Pulmonary artery endothelial cell (primary cell): Measurements from ENCODE around the gene KLF13. TPM values are rescaled to one million over a fixed set of nuclear protein-coding genes. Genes with fewer than 3 reads are reported as not detected.

Experiments
- DNase-seq: peaks from one replicate; pipeline ENCODE4 v3.0.0-alpha.2; 2011; ENCODE audit warnings: low read depth, low spot score
- total RNA-seq: library from RNA; depleted of rRNA; stranded (reverse); fragments of >200 nt; gene quantifications from 2 replicates; pipeline ENCODE4 v1.2.3, GENCODE V29; 2014

KLF13 gene
- total RNA-seq, 1 donor from 2014 or later = 35.5 TPM

DNA sequence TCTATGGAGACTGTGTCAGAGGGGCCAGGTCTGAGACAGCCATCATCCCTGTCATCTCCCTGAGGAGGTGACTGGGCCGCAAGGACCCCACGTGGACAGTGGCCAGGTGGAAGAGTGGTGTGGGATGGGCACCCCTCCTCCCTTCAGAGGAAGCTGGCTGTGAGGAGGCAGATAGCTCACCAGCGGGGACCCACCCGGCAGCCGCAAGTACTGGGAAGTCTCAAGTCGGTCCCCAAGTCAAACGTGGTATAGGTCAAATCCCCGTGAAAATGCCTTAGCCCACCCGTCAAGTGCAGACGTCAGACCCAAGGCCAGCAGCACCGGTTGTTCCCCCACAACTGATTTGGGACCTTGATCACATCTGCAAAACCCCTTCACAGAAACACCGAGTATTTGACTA is 12.3 kb upstream of the KLF13 start:
- no peak for DNase-seq

DNA sequence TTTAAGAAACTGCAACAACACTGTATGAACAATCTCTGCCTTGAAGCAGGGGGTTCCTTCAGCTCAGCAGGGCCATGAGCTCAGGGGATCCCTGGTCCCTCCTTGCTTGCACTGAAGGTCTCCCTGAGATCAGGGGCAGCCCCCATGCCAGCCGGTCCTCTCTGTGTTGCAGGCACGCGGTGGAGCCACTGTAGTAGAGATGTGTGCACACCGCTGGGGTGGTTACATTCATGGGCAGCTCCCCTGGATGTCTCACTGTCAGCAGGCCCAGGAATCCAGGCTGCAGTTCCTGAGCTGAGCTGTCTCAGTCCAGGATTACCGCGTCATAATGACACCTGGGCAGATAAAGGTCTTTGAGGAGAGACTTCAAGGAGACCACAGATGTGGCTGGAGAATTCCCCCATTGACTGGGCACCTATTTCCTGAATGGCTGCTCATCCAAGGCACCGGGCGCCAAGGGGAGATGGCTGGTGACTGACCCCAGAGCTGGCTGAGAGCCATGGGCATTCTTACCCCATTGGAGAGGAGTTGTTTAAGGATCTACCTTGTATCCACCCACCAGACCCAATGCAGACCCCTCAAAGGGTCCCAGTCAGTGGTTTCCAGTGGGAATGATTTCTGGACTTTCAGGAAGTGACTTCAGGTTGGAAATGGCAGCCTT is 10.4 kb upstream of the KLF13 start:
- no peak for DNase-seq

DNA sequence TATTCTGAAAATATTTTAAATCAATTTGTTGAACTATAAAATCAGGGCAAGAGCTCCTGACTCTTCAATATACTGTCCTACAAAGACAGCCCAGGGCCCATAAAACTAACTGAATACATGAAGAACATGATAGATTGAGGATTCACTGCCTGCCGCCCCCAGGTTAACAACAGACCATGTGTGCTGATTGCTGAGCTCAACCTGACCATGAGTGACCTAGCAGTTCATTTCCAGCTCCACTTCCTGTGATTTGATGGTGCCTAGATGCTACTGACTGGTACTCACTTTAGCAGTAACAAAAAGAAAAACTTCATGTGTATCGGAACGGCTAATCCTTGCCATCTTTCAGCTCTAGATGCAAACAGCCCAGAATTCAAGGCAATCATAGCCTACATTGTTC is 9.6 kb upstream of the KLF13 start:
- DNase-seq = no peak

DNA sequence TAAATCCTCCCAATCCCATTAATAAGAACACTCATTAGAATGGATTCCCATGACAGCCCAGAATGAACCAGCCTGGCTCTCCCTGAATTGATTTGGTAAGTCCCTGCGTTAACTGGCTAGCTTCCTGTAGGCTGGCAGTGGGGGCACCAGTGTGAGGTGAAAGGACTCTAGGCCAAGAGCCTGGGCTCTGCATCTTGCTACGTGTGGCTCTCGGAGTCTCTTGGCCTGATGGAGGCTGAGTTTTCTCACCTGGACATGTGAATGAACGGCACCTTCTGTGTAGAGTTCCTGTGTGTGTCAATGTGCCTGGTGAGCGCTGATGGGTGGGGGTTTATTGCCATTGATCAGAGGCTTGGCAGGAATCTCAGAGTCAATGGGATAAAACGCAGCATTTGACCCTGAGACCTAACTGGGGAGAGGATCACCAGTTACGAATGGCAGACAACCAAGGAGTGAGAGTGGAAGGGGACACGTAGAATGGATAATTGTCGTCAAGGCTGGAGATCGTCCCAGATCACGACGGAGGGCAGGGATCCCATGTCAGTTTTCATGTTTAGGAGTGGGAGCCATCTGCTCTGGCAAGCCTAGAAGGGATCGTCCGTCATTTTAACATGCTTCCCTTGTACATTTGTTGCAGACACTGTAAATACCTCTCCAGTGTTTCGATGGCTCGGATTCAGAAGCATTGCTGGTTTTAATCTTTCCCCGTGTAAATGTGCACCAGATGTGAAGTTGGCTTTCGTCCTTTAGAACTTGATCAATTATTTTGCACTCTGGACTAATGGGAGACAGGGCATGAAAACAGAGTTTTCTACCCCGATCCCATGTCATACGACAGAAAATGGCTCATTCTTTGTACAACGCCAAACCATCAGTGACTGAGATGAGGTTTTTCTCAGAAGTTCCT is 9.0 kb upstream of the KLF13 start:
- DNase-seq = no peak

DNA sequence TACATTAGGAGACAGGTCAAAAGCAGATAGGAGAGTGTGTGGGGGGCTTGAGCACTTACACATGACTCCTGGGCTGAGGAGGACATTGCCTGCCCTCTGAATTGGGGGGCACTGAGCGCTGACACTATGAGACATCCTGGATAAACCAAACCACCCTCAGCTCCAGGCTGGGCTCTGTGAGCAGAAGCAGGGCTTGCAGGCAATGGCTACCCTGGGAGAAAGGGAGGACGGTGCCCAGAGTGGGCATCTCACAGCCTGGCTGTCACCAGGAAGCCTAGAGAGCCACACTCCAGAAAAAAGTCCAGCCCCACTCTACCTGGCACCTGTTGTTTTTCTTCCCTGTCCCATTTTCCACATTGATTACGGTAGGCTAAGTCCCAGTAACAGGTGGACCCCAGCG is 8.2 kb upstream of the KLF13 start:
- no peak for DNase-seq

DNA sequence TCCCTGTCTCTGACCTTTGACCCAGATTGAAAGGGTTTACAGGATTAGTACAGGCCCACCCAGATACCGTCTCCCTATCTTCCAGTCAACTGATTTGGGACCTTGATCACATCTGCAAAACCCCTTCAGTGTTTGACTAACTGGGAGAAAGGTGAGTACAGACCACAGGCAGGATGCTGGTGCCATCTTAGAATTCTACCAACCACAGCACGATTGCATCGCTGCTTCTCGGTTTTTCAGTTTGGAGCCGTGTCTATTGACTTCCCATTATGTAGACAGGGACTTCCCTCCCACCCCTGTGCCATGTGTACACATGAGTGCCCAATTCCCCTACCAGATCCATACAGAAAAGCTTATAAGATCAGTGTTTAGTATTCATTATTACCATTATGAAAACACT is 6.6 kb upstream of the KLF13 start:
- DNase-seq = no peak

DNA sequence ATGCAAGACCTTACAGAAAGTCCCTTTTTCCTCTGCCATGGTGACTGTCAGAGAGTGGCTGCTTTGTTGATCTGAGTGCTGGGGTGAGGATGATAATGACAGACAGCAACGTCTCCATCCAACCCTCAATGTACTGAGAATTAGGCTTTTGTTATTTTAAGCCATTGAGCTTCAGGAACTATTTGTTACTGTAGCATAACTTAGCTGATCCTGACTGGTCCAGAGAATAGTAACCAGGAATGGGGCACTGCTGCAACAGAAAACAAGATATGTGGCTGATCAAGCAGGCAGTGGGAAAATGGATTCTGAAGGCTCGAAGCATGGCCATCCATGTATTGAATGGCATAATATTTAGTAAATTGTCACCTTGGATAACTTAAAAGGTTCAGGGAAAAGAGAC is 5.2 kb upstream of the KLF13 start:
- no peak for DNase-seq

DNA sequence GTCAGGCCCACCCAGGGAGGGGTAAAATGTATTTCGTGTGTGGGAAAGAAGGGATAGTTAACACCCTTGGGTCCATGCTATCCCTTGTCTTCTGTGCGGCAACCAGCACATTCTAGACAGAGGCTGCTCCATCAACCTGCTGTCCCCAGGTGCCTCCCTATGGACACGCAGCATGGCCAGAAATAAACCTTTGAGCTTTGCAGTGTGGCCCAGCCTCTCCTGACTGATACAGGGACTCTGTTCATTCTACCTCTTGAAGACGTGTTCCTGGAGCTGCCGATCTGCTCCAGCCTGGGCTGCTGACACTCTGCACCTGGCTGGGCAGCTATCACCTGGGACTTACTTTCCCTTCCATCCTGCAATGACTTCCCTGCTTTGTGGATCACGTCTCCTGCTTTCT is 4.1 kb upstream of the KLF13 start:
- no peak for DNase-seq

DNA sequence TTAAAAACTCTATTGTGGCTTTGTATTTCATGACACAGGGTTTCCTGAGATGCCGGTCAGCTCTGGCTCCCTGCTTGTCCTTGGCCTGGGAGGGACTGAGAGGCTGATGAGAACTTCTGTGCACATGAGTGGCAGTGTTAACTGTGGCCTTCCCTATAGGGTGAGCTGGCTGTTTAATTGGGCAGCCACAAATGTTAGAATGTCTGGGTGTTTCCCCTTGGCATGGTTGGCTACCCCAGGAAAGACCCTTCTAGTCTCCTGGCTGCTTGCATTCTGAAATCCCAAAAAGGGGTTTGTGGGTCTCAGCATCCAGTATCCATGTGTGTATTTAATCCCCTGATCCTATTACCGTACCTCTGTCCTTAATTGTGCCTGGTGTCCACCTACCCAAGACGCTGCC is 3.0 kb upstream of the KLF13 start:
- DNase-seq = no peak

DNA sequence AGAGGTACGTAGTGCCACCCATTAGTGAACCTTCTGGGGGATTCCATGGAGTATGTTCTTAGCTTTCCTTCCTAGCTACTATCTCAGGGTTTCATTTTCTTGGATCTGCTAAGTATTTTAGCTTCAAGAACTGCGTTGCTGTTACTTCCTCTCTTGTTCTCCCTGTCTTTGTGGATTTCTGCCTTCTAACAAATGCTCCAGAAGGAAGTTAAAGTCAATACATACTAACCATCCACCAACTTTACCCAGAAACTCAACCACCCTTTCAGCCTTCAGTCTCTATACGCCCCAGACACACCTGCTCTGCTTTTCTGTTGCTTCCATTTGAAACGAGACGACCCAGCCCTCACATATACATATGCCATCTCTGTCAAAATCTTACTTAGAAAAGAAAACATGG is 2.4 kb upstream of the KLF13 start:
- no peak for DNase-seq

DNA sequence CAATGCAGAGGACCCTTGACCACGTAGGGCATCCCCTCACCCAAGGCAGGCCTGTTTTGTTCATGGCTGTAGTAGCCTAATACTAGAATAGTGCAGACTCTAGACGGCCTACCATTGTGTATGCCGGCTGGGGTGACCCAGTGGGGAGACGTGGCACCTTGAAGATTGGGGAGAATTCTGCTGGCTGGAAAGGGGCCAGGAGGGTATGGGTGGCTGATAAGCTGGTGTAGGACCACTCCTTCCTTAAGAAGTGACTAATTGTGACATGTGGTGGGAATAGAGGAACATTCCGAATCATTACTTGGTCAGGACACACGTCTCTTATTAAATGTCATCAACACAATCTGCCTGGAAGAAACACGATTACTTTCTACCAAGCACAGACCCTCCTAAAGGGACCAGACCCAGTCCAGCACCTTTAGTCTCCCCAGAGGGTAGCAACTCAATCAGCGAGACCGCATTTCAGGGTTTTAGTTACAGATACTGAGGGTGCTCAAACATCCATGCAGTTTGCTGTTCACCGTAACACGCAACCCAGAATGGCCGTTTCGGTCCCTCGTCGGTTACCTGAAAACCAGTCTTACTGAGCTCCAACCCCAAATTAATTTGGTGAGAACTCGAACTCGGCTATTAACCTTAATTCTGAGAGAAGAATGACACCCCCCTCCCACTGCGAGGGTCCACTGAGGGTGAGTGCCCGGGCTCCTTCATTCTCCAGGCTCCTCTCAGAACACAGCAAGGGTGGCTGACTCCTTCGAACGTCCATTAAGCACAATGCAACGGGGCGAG is 1.6 kb upstream of the KLF13 start:
- DNase-seq = no peak

DNA sequence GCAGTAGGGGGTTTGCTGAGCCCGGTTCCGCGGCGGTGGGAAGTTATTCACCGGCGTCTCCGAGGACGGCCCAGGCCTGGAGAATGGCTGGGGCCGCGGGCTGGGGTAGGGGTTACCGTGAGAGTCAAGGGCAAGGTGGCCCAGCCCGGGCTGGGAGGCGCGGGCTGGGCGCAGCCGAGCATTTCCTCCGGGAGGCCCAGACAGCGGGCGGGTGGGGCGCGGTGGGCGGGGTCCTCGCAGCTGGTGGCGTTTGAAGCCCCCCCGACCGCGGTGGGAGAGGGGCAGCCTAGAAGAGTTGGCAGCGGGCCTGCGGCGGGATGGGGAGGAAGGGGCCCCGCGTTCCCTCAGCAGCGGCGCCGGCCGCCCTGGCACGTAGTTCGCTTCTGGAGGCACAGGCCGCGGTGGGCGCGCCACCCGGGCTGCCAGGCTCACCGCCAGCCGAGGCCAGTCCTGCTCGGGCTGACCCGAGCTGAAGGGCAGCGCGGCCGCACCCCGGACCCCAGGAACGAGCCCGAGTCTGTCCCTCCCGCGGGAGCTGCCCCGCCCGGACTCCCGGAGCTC is 960 bp upstream of the KLF13 start:
- no peak for DNase-seq

DNA sequence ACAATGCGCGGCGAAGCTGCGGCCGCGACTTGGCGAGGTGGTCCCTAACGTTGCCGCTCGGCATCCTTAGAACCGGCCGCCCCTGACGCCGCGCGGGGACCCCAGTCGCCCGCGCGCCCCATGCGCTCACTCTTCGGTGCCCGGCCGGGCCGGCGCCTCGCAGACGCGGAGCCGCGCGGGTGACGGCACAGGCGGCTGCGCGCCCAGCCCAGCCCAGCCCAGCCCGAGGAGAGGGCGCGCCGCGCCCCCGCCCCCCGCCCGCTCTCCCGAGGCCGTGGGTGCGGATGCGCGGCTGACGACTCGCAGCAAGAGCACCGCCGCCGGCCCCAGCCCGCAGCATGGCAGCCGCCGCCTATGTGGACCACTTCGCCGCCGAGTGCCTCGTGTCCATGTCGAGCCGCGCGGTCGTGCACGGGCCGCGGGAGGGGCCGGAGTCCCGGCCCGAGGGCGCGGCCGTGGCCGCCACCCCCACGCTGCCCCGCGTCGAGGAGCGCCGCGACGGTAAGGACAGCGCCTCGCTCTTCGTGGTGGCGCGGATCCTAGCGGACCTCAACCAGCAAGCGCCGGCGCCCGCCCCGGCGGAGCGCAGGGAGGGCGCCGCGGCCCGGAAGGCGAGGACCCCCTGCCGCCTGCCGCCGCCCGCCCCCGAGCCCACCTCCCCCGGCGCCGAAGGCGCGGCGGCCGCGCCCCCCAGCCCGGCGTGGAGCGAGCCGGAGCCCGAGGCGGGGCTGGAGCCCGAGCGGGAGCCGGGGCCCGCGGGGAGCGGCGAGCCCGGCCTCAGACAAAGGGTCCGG is 437 bp downstream of the KLF13 start:
- no peak for DNase-seq

DNA sequence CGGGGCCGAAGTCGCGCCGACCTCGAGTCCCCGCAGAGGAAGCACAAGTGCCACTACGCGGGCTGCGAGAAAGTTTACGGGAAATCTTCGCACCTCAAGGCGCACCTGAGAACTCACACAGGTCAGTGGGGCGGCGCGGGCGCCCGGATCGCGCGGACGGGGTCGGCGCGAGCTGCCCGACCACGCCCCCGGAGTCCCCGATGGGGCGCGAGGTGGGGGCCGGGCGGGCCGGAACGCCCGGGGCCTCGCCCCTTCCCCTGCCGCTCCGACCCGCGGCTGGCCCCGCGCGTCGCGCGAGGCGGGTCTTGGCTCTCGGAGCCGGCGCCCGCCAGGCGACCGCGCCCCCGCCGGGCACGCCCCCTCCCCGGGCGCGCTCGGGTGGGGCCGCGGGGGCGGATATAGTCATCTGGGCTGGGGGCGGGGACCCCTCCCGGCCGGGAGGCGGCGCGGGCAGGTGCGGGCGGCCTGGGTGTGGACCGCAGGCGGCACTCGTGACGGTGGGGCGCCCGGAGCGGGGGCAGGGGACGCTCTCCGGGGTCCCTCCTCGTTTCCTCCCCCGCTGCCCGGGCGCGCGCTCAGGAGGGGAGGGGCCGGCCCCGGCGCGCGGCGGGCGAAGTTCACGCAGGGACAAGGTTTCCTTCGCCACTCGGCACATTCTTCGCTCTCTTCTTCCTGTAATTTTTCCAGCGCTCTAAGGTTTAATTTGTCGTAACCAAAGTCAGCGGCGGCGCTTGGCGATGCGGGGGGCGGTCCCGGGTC is 1.2 kb downstream of the KLF13 start:
- DNase-seq = no peak

DNA sequence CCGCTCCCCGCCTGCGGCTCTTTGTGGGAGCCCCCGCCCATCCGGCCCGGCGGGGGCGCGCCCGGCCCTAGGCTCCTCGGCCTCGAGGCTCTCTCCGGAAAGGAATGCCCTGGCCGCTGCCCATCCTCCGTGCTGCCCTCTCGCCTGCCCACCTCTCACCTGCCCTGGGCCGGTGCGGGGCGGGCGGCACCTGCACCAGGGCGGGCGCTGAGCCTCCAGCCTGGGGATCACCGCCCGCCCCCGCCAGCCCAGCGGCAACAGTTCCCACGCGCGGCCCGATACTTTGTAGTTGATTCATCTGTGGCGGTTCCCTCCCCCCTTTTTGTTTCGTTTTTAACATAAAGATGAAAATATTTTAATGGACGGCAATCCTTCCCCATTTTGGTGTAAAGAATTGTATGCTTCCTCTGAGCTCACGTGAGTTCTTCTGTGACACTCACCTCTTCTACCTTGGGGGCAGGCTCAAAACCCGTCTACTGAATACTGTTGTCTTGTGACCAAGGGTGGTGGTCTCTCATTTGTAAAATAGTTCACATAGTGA is 1.9 kb downstream of the KLF13 start:
- DNase-seq = no peak

DNA sequence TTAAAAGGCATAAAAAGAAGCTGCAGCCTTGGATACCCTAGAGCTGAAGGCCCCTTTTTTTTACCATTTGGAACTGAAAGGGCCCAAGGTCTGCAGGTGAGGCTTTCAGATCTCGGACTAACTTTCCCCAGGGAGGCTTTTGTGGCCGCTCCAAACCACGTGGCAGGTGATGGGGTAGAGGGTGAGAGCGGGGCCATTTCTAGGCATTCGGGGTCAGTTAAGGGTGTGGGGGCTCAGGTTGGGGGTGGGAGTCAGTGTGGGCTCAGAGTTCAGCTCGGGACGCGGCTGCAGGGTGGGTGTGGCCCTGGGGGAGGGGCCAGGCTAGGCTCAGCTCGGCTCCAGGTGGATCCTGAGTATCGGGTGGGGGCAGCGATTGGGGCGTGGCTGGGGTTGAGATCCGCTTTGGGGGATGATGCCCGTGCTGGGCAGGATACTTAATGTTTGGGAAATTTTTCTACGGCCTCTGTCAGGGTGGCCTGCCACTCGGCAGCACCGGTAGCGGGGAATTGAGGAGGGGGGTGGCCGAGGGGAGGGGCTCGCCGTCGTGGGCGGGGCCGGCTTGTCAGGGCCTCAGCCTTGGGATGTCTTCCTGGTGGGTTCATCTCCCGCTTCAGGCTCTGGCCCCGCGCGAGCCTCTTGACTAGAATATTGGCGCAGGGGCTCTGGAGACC is 2.5 kb downstream of the KLF13 start:
- no peak for DNase-seq

DNA sequence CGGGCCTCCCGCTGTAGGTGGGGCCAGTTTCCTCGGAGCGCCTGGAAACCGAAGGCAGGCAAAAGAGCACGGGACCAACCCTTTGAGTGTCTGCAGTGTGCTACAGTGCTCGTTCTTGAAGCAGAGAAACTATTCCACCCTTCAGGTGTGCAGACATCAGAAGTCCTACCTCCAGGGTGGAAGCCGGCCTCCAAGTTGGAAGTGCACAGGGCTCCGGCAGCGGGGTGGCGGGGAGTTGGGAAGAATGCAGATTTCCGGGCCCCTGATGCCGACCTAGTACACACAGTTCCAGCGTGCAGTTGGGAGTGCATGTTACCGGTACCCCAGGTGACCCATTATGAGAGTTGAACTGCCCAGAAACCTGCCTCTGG is 3.0 kb downstream of the KLF13 start:
- no peak for DNase-seq

DNA sequence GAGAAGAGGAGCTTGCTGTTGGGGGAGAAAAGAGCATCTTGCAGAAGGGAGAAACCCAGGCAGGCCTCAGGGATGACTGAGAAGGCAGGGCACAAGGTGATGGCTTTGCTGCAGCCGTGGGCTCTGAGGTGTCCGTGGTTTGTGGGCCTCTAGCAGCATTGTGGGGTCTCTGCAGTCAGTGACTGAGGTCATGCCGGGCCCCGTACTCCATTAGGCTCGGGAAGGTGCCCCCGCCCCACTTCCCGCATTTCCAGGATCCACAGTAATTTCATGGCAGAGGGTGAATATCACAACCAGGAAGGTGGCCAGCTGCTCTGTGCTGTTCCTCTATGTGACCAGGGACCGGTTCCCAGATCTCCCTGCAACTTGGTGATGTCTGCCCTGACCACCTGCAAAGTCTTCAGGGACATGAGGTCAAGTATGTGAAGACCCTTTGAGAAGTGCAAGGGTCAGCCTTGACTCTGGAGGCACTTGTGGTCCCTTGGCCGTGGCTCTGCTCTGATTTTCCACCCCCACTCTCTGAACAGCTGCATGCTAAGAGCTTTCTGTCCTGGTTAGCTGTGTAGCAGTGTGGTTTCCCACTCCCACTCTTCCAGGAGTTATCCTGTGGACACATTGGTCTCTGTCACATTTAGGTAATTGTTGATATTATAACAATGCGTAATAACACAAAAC is 3.6 kb downstream of the KLF13 start:
- DNase-seq = no peak

DNA sequence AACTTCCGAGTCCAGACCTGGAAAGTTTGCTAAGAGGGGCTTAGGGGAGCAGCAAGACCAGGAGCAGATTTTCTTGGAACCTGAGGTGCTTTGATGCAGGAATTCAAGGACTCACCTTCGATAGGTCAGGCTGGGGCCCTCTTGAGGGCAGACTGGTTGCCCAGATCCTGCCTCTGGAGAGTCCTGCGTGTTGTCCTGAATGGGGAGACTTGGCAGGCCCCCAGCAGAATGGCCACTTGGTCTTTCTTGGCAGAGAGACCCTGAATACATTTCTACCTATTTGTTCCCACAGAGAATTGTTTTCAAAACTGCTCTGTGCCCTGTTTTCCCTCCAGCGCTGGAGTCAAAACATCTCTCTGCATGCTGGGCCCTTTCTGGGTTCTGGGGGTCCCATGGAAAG is 4.2 kb downstream of the KLF13 start:
- DNase-seq = no peak
